Right kidney (tissue), 1 donor: ENCODE measurements around the gene UBE2J2.

Experiments
- DNase-seq: peaks from one replicate; pipeline ENCODE4 v3.0.0-alpha.2; 2016

The UBE2J2 gene

GRCh38 chr1:1228596-1229321, 44.9 kb downstream of the UBE2J2 start:
- no peak for DNase-seq

GRCh38 chr1:1228187-1228586, 45.5 kb downstream of the UBE2J2 start:
- DNase-seq = no peak

GRCh38 chr1:1227386-1227785, 46.3 kb downstream of the UBE2J2 start:
- no peak for DNase-seq

- no peak for DNase-seq
Observed at GRCh38 chr1:1226566-1227362, 46.9 kb downstream of the UBE2J2 start.

- DNase-seq = no peak
Observed at GRCh38 chr1:1225913-1226312, 47.7 kb downstream of the UBE2J2 start.

- DNase-seq = no peak
Observed at GRCh38 chr1:1225238-1225845, 48.3 kb downstream of the UBE2J2 start.

- DNase-seq = no peak
Observed at GRCh38 chr1:1223891-1224290, 49.8 kb downstream of the UBE2J2 start.

GRCh38 chr1:1223321-1223720, 50.3 kb downstream of the UBE2J2 start:
- no peak for DNase-seq

GRCh38 chr1:1222575-1223225, 51.0 kb downstream of the UBE2J2 start:
- no peak for DNase-seq

GRCh38 chr1:1221887-1222574, 51.6 kb downstream of the UBE2J2 start:
- DNase-seq = no peak

GRCh38 chr1:1220197-1220596, 53.5 kb downstream of the UBE2J2 start:
- DNase-seq = no peak

GRCh38 chr1:1219341-1219740, 54.3 kb downstream of the UBE2J2 start:
- no peak for DNase-seq

GRCh38 chr1:1218524-1219200, 55.0 kb downstream of the UBE2J2 start:
- no peak for DNase-seq

GRCh38 chr1:1217621-1218523, 55.8 kb downstream of the UBE2J2 start:
- no peak for DNase-seq

GRCh38 chr1:1216770-1217620, 56.7 kb downstream of the UBE2J2 start:
- DNase-seq = no peak

GRCh38 chr1:1215881-1216605, 57.6 kb downstream of the UBE2J2 start:
- DNase-seq = no peak

GRCh38 chr1:1215080-1215676, 58.5 kb downstream of the UBE2J2 start:
- DNase-seq = no peak
